GM23338 (cell line): ENCODE results near the gene COL4A2. TPM values are rescaled to one million over a fixed set of nuclear protein-coding genes. Genes with fewer than 3 reads are reported as not detected.

Source experiments
- ATAC-seq: fragments of 200-7000 bp; cut with Tn5 transposase; 3 replicates; pipeline ENCODE4 v1.9.1; 2020
- DNase-seq: peaks from one replicate; pipeline ENCODE4 v3.0.0-alpha.2; 2015; ENCODE audit warnings: low spot score
- H2AFZ ChIP-seq: fragments of 200-600 bp; sonication (generic); 2 replicates; pipeline ENCODE4 v1.8.0; 2016; ENCODE audit warnings: antibody characterized with exemption, mild to moderate bottlenecking, moderate library complexity
- H3F3A ChIP-seq: fragments of 200-600 bp; sonication (generic); replicated peaks from 2 replicates; pipeline ENCODE4 v1.8.0; 2017; ENCODE audit warnings: antibody characterized with exemption, mixed run types, low read depth
- H3K27ac ChIP-seq: fragments of 200-600 bp; sonication (generic); 2 replicates; pipeline ENCODE4 v1.6.1; 2016; ENCODE audit warnings: low read depth
- H3K27me3 ChIP-seq: fragments of 200-600 bp; sonication (generic); 2 replicates; pipeline ENCODE4 v1.8.0; 2016; ENCODE audit warnings: mild to moderate bottlenecking, mixed run types, moderate library complexity; ENCODE audit not compliant: insufficient read depth
- H3K36me3 ChIP-seq: fragments of 200-600 bp; sonication (generic); 2 replicates; pipeline ENCODE4 v1.8.0; 2016; ENCODE audit warnings: mild to moderate bottlenecking; ENCODE audit not compliant: insufficient read depth
- H3K4me1 ChIP-seq: fragments of 200-600 bp; sonication (generic); 2 replicates; pipeline ENCODE4 v1.8.0; 2016; ENCODE audit warnings: mild to moderate bottlenecking, moderate library complexity; ENCODE audit not compliant: insufficient read depth
- H3K4me2 ChIP-seq: fragments of 200-600 bp; sonication (generic); 2 replicates; pipeline ENCODE4 v1.7.1; 2017; ENCODE audit warnings: mixed run types
- H3K4me3 ChIP-seq: fragments of 200-600 bp; sonication (generic); 2 replicates; pipeline ENCODE4 v1.6.1; 2016; ENCODE audit warnings: mixed run types
- H3K79me2 ChIP-seq: fragments of 200-600 bp; sonication (generic); replicated peaks from 2 replicates; pipeline ENCODE4 v1.8.0; 2017; ENCODE audit warnings: mild to moderate bottlenecking; ENCODE audit not compliant: insufficient read depth
- H3K9me2 ChIP-seq: fragments of 200-600 bp; sonication (generic); 2 replicates; pipeline ENCODE4 v1.8.0; 2017; ENCODE audit not compliant: insufficient read depth
- H4K20me1 ChIP-seq: fragments of 200-600 bp; sonication (generic); replicated peaks from 2 replicates; pipeline ENCODE4 v1.8.0; 2017; ENCODE audit warnings: mild to moderate bottlenecking; ENCODE audit not compliant: insufficient read depth
- H3K27ac Mint-ChIP-seq: 2 replicates; pipeline ENCODE4 v1.8.0; 2020; ENCODE audit warnings: inconsistent platforms, mild to moderate bottlenecking, moderate library complexity, mixed read lengths
- H3K27me3 Mint-ChIP-seq: 3 replicates; pipeline ENCODE4 v1.8.0; 2022; ENCODE audit warnings: low read depth, mild to moderate bottlenecking, moderate library complexity, mixed read lengths, inconsistent platforms; ENCODE audit not compliant: insufficient read depth, poor library complexity
- H3K36me3 Mint-ChIP-seq: 3 replicates; pipeline ENCODE4 v1.8.0; 2021; ENCODE audit warnings: low read depth, mild to moderate bottlenecking, inconsistent platforms, moderate library complexity, mixed read lengths
- H3K4me1 Mint-ChIP-seq: 3 replicates; pipeline ENCODE4 v1.8.0; 2020; ENCODE audit warnings: mild to moderate bottlenecking, inconsistent platforms, mixed read lengths
- H3K4me3 Mint-ChIP-seq: 3 replicates; pipeline ENCODE4 v1.8.0; 2021; ENCODE audit warnings: moderate library complexity, mild to moderate bottlenecking, inconsistent platforms, mixed read lengths
- H3K9me3 Mint-ChIP-seq: 3 replicates; pipeline ENCODE4 v1.8.0; 2020; ENCODE audit warnings: moderate library complexity, mild to moderate bottlenecking, inconsistent platforms, mixed read lengths
- CREB1 ChIP-seq: fragments of 250-450 bp; sonication (Bioruptor Pico); IDR thresholded peaks from 2 replicates; pipeline ENCODE4 v1.5.0; 2020; ENCODE audit warnings: low read depth, mild to moderate bottlenecking, moderate library complexity
- ETS1 ChIP-seq: IDR thresholded peaks from 2 replicates; pipeline ENCODE4 v1.6.1; 2016; ENCODE audit warnings: antibody characterized with exemption
- EZH2phosphoT487 ChIP-seq: fragments of 200-600 bp; sonication (generic); IDR thresholded peaks from one replicate; pipeline ENCODE4 v1.8.1; 2018; ENCODE audit warnings: antibody characterized with exemption; ENCODE audit not compliant: unreplicated experiment
- NANOG ChIP-seq: IDR thresholded peaks from 2 replicates; pipeline ENCODE4 v1.6.1; 2016; ENCODE audit warnings: antibody characterized with exemption, borderline replicate concordance
- POLR2AphosphoS5 ChIP-seq: IDR thresholded peaks from 2 replicates; pipeline ENCODE4 v1.6.1; 2016; ENCODE audit warnings: antibody characterized with exemption, low read depth
- REST ChIP-seq: IDR thresholded peaks from one replicate; pipeline ENCODE4 v1.6.1; 2018; ENCODE audit warnings: antibody characterized with exemption; ENCODE audit not compliant: unreplicated experiment
- STAT1 ChIP-seq: IDR thresholded peaks from one replicate; pipeline ENCODE4 v1.6.1; 2016; ENCODE audit warnings: antibody characterized with exemption; ENCODE audit not compliant: unreplicated experiment
- ZNF114 ChIP-seq: fragments of 250-450 bp; sonication (Bioruptor Pico); IDR thresholded peaks from 2 replicates; pipeline ENCODE4 v1.5.0; 2020; ENCODE audit warnings: mild to moderate bottlenecking, moderate library complexity
- polyA plus RNA-seq: library from polyadenylated mRNA; unstranded; fragments of >200 nt; fragmentation: Nextera tagmentation; extraction: Ambion mirVana; gene quantifications from 2 replicates; pipeline ENCODE4 v1.2.1, GENCODE V29; 2016
- total RNA-seq: library from RNA; depleted of rRNA; stranded (reverse); fragments of >200 nt; shearing (Covaris generic); gene quantifications from 2 replicates; pipeline ENCODE4 v1.2.3, GENCODE V29; 2014

Gene COL4A2
- total and polyA plus RNA-seq, 2 experiments from 2014 or later, result 37.4 to 131 TPM

DNA sequence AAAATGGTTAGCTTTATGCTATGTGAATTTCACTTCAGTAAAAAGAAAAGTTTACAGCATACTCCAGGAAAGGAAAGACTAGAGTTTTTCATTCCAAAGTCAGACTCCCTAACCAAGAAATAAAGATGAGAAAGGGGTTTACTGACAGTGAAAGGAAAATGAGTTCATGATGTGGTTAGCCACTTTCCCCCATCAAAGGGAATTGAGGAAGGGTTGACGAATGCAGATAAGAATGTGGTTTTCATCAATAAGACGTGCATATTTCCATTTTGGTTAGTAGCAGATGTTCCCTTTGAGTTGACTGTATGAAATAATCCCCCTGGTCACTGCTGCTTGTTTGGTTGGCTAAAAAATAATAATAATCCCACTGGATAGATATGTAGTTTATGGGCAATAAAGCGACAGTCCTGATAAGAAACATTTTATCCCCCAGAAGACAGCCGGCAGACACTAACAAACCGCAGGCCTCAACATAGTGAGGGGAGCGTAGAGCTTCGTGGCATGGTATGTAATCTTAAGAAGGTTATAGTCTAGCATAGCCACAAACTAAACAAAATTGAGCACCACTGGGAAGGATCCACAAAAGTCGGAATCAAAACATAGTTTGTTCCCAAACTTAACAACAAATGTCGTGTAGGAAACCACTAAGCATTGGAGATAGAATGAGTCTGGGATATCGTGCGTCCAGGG is 114.8 kb downstream of the COL4A2 start (continued):
- TF ChIP-seq EZH2phosphoT487, result no peak
- TF ChIP-seq REST, result no peak
- no peak for TF ChIP-seq CREB1
- TF ChIP-seq ETS1, result no peak

DNA sequence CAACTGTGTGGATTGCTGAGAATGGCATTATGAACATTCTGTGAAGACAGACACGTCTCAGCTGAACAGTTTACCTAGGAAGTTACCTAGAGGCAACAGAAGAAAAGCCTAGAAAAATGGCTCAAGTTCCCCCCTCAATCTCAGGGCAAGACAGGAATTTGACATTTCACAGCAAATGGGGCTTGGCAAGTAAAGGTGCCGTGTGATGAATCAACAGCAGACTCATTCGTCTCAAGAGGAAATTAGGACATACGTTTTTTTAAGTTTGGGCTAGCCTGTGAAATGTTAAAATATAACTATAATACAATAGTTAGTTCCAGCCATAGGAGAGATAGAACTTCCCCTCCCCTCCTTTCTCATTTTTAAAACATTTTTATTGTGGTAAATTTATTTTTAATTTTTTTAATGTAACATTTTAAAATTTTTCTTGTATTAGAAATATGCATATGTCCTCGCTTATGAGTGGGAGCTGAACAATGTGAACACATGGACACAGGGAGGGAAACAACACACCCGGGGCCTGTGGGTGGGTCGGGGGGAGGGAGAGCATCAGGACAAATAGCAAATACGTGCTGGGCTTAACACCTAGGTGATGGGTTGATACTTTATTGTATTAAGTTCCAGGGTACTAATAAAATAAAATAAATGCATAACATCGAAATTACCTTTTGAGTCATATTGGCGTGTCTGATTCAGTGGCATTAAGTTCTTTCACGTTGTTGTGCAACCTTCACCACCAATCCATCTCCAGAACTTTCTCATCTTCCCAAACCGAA is 116.0 kb downstream of the COL4A2 start:
- Histone ChIP-seq H3K9me2 (no peaks in the 10 kb centered on the region), H3K27ac (peak overlapping the region; percentile 63; the same call in 1 of the 2 replicates), H3K4me3 (no peak overlapping the region), H4K20me1 (no peaks in the 10 kb centered on the region), H3K4me2 (no peak overlapping the region), H3K36me3 (no peaks in the 10 kb centered on the region), H3K4me1 (no peaks in the 10 kb centered on the region), H3K79me2 (no peaks in the 10 kb centered on the region), H2AFZ (no peak overlapping the region), H3F3A (no peaks in the 10 kb centered on the region), H3K27me3 (no peaks in the 10 kb centered on the region)
- DNase-seq, result no peak
- Mint-ChIP-seq H3K4me1 (peaks cover 9% of the 10 kb centered on the region), H3K4me3 (no peak overlapping the region), H3K27me3 (peaks cover 6% of the 10 kb centered on the region), H3K36me3 (no peaks in the 10 kb centered on the region; the same call in 2 of the 3 replicates), H3K9me3 (no peaks in the 10 kb centered on the region), H3K27ac (peak overlapping the region; percentile 75; the same call in 1 of the 2 replicates)
- ATAC-seq, result no peak
- TF ChIP-seq POLR2AphosphoS5, result no peak
- TF ChIP-seq REST, result no peak
- no peak for TF ChIP-seq EZH2phosphoT487
- no peak for TF ChIP-seq STAT1
- no peak for TF ChIP-seq NANOG
- TF ChIP-seq ZNF114, result no peak
- no peak for TF ChIP-seq CREB1
